H9 (cell line): ENCODE results near the gene KLK2. TPM values are rescaled to one million over a fixed set of nuclear protein-coding genes. Genes with fewer than 3 reads are reported as not detected.

ENCODE experiments used
- DNase-seq: peaks from one replicate; pipeline ENCODE4 v3.0.0-alpha.2; 2017
- H2AFZ ChIP-seq: one replicate; pipeline ENCODE4 v1.6.1; 2013; ENCODE audit warnings: mild to moderate bottlenecking, low read length, control low read depth, moderate library complexity
- H2AK5ac ChIP-seq: 2 replicates; pipeline ENCODE4 v1.6.1; 2013; ENCODE audit warnings: low read length, control low read depth, mixed read lengths; ENCODE audit not compliant: insufficient read length
- H2BK120ac ChIP-seq: one replicate; pipeline ENCODE4 v1.6.1; 2013; ENCODE audit warnings: low read depth, mild to moderate bottlenecking, low read length, control low read depth, inconsistent platforms; ENCODE audit not compliant: poor library complexity, severe bottlenecking
- H2BK12ac ChIP-seq: 2 replicates; pipeline ENCODE4 v1.6.1; 2013; ENCODE audit warnings: low read length, control low read depth, mixed read lengths, low read depth; ENCODE audit not compliant: insufficient read length
- H2BK15ac ChIP-seq: 2 replicates; pipeline ENCODE4 v1.6.1; 2013; ENCODE audit warnings: low read depth, low read length, control low read depth
- H2BK20ac ChIP-seq: one replicate; pipeline ENCODE4 v1.6.1; 2013; ENCODE audit warnings: low read depth, mild to moderate bottlenecking, low read length, control low read depth, inconsistent platforms; ENCODE audit not compliant: poor library complexity, severe bottlenecking
- H2BK5ac ChIP-seq: 2 replicates; pipeline ENCODE4 v1.6.1; 2013; ENCODE audit warnings: low read length, control low read depth, mixed read lengths; ENCODE audit not compliant: insufficient read length
- H3K14ac ChIP-seq: 2 replicates; pipeline ENCODE4 v1.6.1; 2013; ENCODE audit warnings: low read length, control low read depth; ENCODE audit not compliant: insufficient read depth
- H3K18ac ChIP-seq: 2 replicates; pipeline ENCODE4 v1.6.1; 2013; ENCODE audit warnings: low read depth, mild to moderate bottlenecking, mixed read lengths, low read length, control low read depth; ENCODE audit not compliant: insufficient read length
- H3K23ac ChIP-seq: 2 replicates; pipeline ENCODE4 v1.6.1; 2013; ENCODE audit warnings: low read length, control low read depth, mixed read lengths, low read depth; ENCODE audit not compliant: insufficient read length
- H3K23me2 ChIP-seq: 2 replicates; pipeline ENCODE4 v1.6.1; 2013; ENCODE audit warnings: low read depth, mild to moderate bottlenecking, mixed read lengths, low read length, control low read depth; ENCODE audit not compliant: insufficient read length, poor library complexity, severe bottlenecking
- H3K27ac ChIP-seq: 2 replicates; pipeline ENCODE4 v1.5.1; 2013; ENCODE audit warnings: low read length, control low read depth, mixed read lengths, low read depth; ENCODE audit not compliant: insufficient read length
- H3K27me3 ChIP-seq: 2 replicates; pipeline ENCODE4 v1.6.1; 2013; ENCODE audit warnings: low read length, control low read depth, inconsistent platforms; ENCODE audit not compliant: insufficient read depth
- H3K4ac ChIP-seq: 2 replicates; pipeline ENCODE4 v1.6.1; 2013; ENCODE audit warnings: low read depth, mild to moderate bottlenecking, control low read depth, inconsistent platforms, low read length, moderate library complexity
- H3K4me1 ChIP-seq: 2 replicates; pipeline ENCODE4 v1.6.1; 2013; ENCODE audit warnings: low read length, control low read depth, inconsistent platforms; ENCODE audit not compliant: insufficient read depth
- H3K4me2 ChIP-seq: 2 replicates; pipeline ENCODE4 v1.6.1; 2013; ENCODE audit warnings: low read length, control low read depth, mixed read lengths; ENCODE audit not compliant: insufficient read length, insufficient read depth
- H3K56ac ChIP-seq: 2 replicates; pipeline ENCODE4 v1.6.1; 2013; ENCODE audit warnings: low read depth, mild to moderate bottlenecking, mixed read lengths, low read length, control low read depth; ENCODE audit not compliant: insufficient read length
- H3K79me1 ChIP-seq: 2 replicates; pipeline ENCODE4 v1.6.1; 2013; ENCODE audit warnings: low read depth, mild to moderate bottlenecking, moderate library complexity, low read length, control low read depth, inconsistent platforms; ENCODE audit not compliant: insufficient read depth, poor library complexity, severe bottlenecking
- H3K79me2 ChIP-seq: 2 replicates; pipeline ENCODE4 v1.6.1; 2013; ENCODE audit warnings: low read length, control low read depth, inconsistent platforms; ENCODE audit not compliant: insufficient read depth
- H3K9ac ChIP-seq: 2 replicates; pipeline ENCODE4 v1.6.1; 2013; ENCODE audit warnings: low read length, control low read depth, mixed read lengths; ENCODE audit not compliant: insufficient read length; ENCODE audit errors: extremely low read depth
- H3K9me3 ChIP-seq: one replicate; pipeline ENCODE4 v1.6.1; 2013; ENCODE audit warnings: low read depth, low read length, inconsistent platforms; ENCODE audit not compliant: control insufficient read depth
- H3T11ph ChIP-seq: one replicate; pipeline ENCODE4 v1.6.1; 2013; ENCODE audit warnings: mild to moderate bottlenecking, low read length, control low read depth, inconsistent platforms
- H4K20me1 ChIP-seq: one replicate; pipeline ENCODE4 v1.6.1; 2013; ENCODE audit not compliant: control insufficient read depth, insufficient read length, insufficient read depth
- H4K5ac ChIP-seq: 2 replicates; pipeline ENCODE4 v1.6.1; 2013; ENCODE audit warnings: low read depth, mild to moderate bottlenecking, mixed read lengths, low read length, control low read depth; ENCODE audit not compliant: insufficient read length
- H4K8ac ChIP-seq: replicated peaks from 2 replicates; pipeline ENCODE4 v1.6.1; 2013; ENCODE audit warnings: low read length, control low read depth, mixed read lengths, low read depth; ENCODE audit not compliant: insufficient read length
- H4K91ac ChIP-seq: 2 replicates; pipeline ENCODE4 v1.6.1; 2013; ENCODE audit warnings: low read depth, mild to moderate bottlenecking, moderate library complexity, mixed read lengths, low read length, control low read depth; ENCODE audit not compliant: insufficient read length
- H3K27ac Mint-ChIP-seq, 3 experiments: 2 replicates in 2 of 3; 3 replicates in 1 of 3; pipeline ENCODE4 v1.8.0; 2020 to 2021; ENCODE audit warnings: mixed read lengths in 3 of 3, mild to moderate bottlenecking in 1 of 3, moderate library complexity in 1 of 3
- H3K27me3 Mint-ChIP-seq: 2 replicates; pipeline ENCODE4 v1.8.0; 2021; ENCODE audit warnings: low read depth, mild to moderate bottlenecking, moderate library complexity, mixed read lengths
- H3K36me3 Mint-ChIP-seq, 3 experiments: 2 replicates in 2 of 3; 3 replicates in 1 of 3; pipeline ENCODE4 v1.8.0; 2020 to 2021; ENCODE audit warnings: low read depth in 3 of 3, mixed read lengths in 3 of 3; ENCODE audit not compliant: insufficient read depth in 1 of 3
- H3K4me1 Mint-ChIP-seq, 2 experiments: 2 replicates each; pipeline ENCODE4 v1.8.0; 2020; ENCODE audit warnings: mixed read lengths in 2 of 2
- H3K4me3 Mint-ChIP-seq, 2 experiments: 2 replicates in 1 of 2; 3 replicates in 1 of 2; pipeline ENCODE4 v1.8.0; 2020 to 2021; ENCODE audit warnings: mild to moderate bottlenecking in 2 of 2, mixed read lengths in 2 of 2, moderate library complexity in 1 of 2
- H3K9me3 Mint-ChIP-seq, 2 experiments: 2 replicates in 1 of 2; 3 replicates in 1 of 2; pipeline ENCODE4 v1.8.0; 2020; ENCODE audit warnings: mild to moderate bottlenecking in 2 of 2, mixed read lengths in 2 of 2, moderate library complexity in 1 of 2
- CTCF ChIP-seq: fragments of 200-600 bp; sonication (generic); conservative IDR thresholded peaks from 3 replicates; pipeline ENCODE4 v1.8.0; 2021; ENCODE audit warnings: antibody characterized with exemption, mild to moderate bottlenecking
- WGBS: extraction: QIAGEN DNeasy Blood & Tissue Kit; methylation state at CpG from one replicate; pipeline ENCODE4 v1.1.7; 2013; ENCODE audit warnings: missing lambda C conversion rate, low lambda C conversion rate, mixed read lengths; ENCODE audit not compliant: insufficient read length; ENCODE audit errors: extremely low coverage; 5-methylcytosine and 5-hydroxymethylcytosine counted together
- total RNA-seq: library from RNA; stranded (reverse); gene quantifications from 2 replicates; pipeline ENCODE4 v1.2.1, GENCODE V29; 2021

The KLK2 gene
- total RNA-seq, 1 experiment from 2014 or later = not detected

GRCh38 chr19:50826492-50827240 is 46.6 kb upstream of the KLK2 start:
- no peak overlapping the region for H2BK15ac ChIP-seq
- no peak overlapping the region for H2BK12ac ChIP-seq
- H3K4me1 ChIP-seq = no peaks in the 10 kb centered on the region; the same call in 1 of the 2 replicates
- no peak overlapping the region for H3K56ac ChIP-seq
- H3K36me3 Mint-ChIP-seq = no peaks in the 10 kb centered on the region
- H3K27ac ChIP-seq = no peak overlapping the region
- no peaks in the 10 kb centered on the region for H3K79me2 ChIP-seq
- H3K4me3 Mint-ChIP-seq = no peak overlapping the region
- H3K27me3 ChIP-seq = no peaks in the 10 kb centered on the region; the same call in none of the 2 replicates
- no peaks in the 10 kb centered on the region for H4K20me1 ChIP-seq
- H2BK20ac ChIP-seq = no peak overlapping the region
- WGBS = no CpG with 5 or more reads among the region's 43 CpGs
- H3K9ac ChIP-seq = no peak overlapping the region
- no peak overlapping the region for H4K91ac ChIP-seq
- H3K9me3 ChIP-seq = no peaks in the 10 kb centered on the region
- H2AFZ ChIP-seq = no peak overlapping the region
- H3K4me2 ChIP-seq = no peak overlapping the region
- H3K9me3 Mint-ChIP-seq = peaks cover 0 to 3% of the 10 kb centered on the region in 2 experiments; a peak in 1 of 5 replicates
- no peak overlapping the region for H3K23ac ChIP-seq
- H2AK5ac ChIP-seq = no peak overlapping the region
- H3K27ac Mint-ChIP-seq = no peak overlapping the region
- no peak for TF ChIP-seq CTCF
- H3K23me2 ChIP-seq = no peaks in the 10 kb centered on the region
- H4K5ac ChIP-seq = no peak overlapping the region
- no peak for DNase-seq
- no peak overlapping the region for H3K4ac ChIP-seq
- H2BK120ac ChIP-seq = no peak overlapping the region
- H3K4me1 Mint-ChIP-seq = peaks cover 2 to 11% of the 10 kb centered on the region in 2 experiments; a peak in 2 of 4 replicates
- H3K14ac ChIP-seq = no peak overlapping the region
- H4K8ac ChIP-seq = no peak overlapping the region
- no peak overlapping the region for H3K18ac ChIP-seq
- H2BK5ac ChIP-seq = no peak overlapping the region
- peaks cover 65% of the 10 kb centered on the region for H3K27me3 Mint-ChIP-seq
- H3K79me1 ChIP-seq = no peaks in the 10 kb centered on the region
- no peak overlapping the region for H3T11ph ChIP-seq
